Activated T-cell treated with anti-CD3 and anti-CD28 coated beads for 1 hour (primary cell): Measurements from ENCODE around the gene PRCC.
A peak's percentile ranks its signal among the peaks of the same experiment; 100 is the strongest.
"Not testable (repeated sequence)": the region's sequence is repeated elsewhere in the genome, so short reads cannot be mapped to it uniquely, and the experiment has no call there.

ENCODE experiments used
- DNase-seq: peaks from one replicate; pipeline ENCODE4 v3.0.0-alpha.2; 2020; ENCODE audit warnings: low read depth

Gene PRCC

GRCh38 chr1:156744786-156745419 is 22.4 kb upstream of the PRCC start:
- DNase-seq, result no peak

GRCh38 chr1:156745881-156746280 is 21.5 kb upstream of the PRCC start:
- DNase-seq, result no peak

GRCh38 chr1:156746406-156746727 is 21.0 kb upstream of the PRCC start:
- DNase-seq, result no peak

- peak; percentile 36 for DNase-seq
Observed at GRCh38 chr1:156746728-156747631, 20.4 kb upstream of the PRCC start.

- DNase-seq, result no peak
Observed at GRCh38 chr1:156747742-156748669, 19.3 kb upstream of the PRCC start.

GRCh38 chr1:156748670-156749418 is 18.5 kb upstream of the PRCC start:
- no peak for DNase-seq

- DNase-seq, result no peak
Observed at GRCh38 chr1:156749419-156750118, 17.8 kb upstream of the PRCC start.

GRCh38 chr1:156750191-156750672 is 17.1 kb upstream of the PRCC start:
- DNase-seq, result no peak

GRCh38 chr1:156750711-156751450 is 16.5 kb upstream of the PRCC start:
- peak; percentile 27 for DNase-seq

GRCh38 chr1:156751451-156751756 is 15.9 kb upstream of the PRCC start, which contains the start of gene HDGF:
TSS of gene HDGF (minus strand) at chr1:156751675. CDS start at chr1:156751429, 246 bp downstream.
- no peak for DNase-seq

- DNase-seq, result peak; percentile 96
Observed at GRCh38 chr1:156751757-156752481, 15.4 kb upstream of the PRCC start.

- no peak for DNase-seq
Observed at GRCh38 chr1:156752843-156753482, 14.4 kb upstream of the PRCC start.

- no peak for DNase-seq
Observed at GRCh38 chr1:156754219-156754618, 13.1 kb upstream of the PRCC start.

- no peak for DNase-seq
Observed at GRCh38 chr1:156755527-156755950, 11.8 kb upstream of the PRCC start.

- DNase-seq, result no peak
Observed at GRCh38 chr1:156756355-156756754, 11.0 kb upstream of the PRCC start.

GRCh38 chr1:156757572-156758253 is 9.6 kb upstream of the PRCC start:
- DNase-seq, result not testable (repeated sequence)

- no peak for DNase-seq
Observed at GRCh38 chr1:156760092-156760795, 7.1 kb upstream of the PRCC start.

- DNase-seq, result no peak
Observed at GRCh38 chr1:156760796-156761104, 6.6 kb upstream of the PRCC start.
